ENCODE results near the gene NEBL.
A peak's percentile ranks its signal among the peaks of the same experiment; 100 is the strongest.

NEBL gene

DNA sequence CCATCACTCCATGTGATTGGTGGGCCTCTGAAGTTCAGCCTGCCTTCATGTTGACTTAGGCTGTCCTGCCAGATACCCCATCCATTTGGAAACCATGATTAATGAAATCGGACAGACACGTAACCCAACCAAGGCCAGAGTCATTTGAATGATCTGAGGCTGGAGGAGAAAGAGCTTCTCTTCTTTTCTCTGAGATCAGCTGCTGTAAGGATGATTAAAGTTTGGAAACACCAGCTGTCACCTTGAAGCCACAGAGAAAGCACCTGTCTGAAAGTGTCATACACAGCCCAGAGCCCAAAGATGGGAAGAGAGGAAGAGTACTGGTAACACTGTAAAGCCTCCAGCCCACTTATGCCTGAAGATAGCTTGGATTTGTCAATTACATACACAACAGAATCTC is 22.9 kb downstream of the NEBL start:
- Histone ChIP-seq H3K4me3 (no peak overlapping the region), H3K27ac (no peak overlapping the region), H3K36me3 (no peaks in the 10 kb centered on the region), H3K27me3 (no peaks in the 10 kb centered on the region), H3K9me3 (no peaks in the 10 kb centered on the region), H3K4me1 (no peaks in the 10 kb centered on the region)
- DNase-seq: no peak
- intact Hi-C loops (cut with DNase I; ENCODE audit: low total_unique reads): no loop called here
- TF ChIP-seq, protein P1, sequence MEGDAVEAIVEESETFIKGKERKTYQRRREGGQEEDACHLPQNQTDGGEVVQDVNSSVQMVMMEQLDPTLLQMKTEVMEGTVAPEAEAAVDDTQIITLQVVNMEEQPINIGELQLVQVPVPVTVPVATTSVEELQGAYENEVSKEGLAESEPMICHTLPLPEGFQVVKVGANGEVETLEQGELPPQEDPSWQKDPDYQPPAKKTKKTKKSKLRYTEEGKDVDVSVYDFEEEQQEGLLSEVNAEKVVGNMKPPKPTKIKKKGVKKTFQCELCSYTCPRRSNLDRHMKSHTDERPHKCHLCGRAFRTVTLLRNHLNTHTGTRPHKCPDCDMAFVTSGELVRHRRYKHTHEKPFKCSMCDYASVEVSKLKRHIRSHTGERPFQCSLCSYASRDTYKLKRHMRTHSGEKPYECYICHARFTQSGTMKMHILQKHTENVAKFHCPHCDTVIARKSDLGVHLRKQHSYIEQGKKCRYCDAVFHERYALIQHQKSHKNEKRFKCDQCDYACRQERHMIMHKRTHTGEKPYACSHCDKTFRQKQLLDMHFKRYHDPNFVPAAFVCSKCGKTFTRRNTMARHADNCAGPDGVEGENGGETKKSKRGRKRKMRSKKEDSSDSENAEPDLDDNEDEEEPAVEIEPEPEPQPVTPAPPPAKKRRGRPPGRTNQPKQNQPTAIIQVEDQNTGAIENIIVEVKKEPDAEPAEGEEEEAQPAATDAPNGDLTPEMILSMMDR (IDR thresholded peaks at IDR 0.05): no peak

DNA sequence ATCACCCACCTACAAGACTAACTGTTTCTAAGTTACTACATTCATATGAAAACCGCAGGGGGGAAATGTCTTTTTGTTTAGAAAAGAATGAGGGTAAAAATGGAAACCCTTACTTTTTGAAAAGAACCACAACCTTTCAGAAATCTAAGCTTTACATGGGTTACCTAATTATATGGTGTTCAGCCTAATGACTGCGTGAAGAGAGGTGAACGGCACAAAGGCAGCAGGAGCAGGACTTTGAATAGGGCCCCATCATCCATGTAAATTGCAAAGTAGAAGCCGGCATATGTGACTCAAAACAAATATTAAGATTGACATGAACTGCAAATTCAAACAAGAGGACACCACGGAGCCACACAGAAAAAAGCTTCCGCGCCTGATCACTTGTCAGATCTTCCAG is 25.1 kb downstream of the NEBL start:
- no peaks in the 10 kb centered on the region for H3K4me1 ChIP-seq
- H3K27ac ChIP-seq: no peak overlapping the region
- intact Hi-C loops (cut with DNase I; ENCODE audit: low total_unique reads): no loop called here
- no peak overlapping the region for H3K4me3 ChIP-seq
- no peaks in the 10 kb centered on the region for H3K27me3 ChIP-seq
- DNase-seq: no peak
- no peaks in the 10 kb centered on the region for H3K9me3 ChIP-seq
- TF ChIP-seq, protein P1 (IDR thresholded peaks at IDR 0.05): no peak
- no peaks in the 10 kb centered on the region for H3K36me3 ChIP-seq

DNA sequence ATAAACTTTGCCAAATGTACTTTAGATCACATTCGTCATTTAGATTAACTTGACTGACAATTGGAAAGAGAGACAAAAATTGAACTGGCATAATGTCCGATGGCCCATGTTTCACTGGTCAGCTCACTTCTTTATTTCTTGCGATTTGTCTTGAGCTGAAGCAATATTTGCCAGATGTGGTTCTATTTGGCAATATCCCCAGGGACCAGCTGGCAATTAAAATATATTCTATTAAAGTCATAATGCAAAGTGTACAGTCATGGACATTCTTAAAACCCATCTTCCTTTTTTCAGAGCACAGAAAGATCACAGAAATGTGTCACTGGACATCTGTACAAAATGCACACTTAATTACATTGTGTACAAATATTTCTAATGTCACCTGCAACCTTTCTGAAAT is 26.3 kb downstream of the NEBL start:
- Histone ChIP-seq H3K36me3 (no peaks in the 10 kb centered on the region), H3K9me3 (no peaks in the 10 kb centered on the region), H3K4me3 (no peak overlapping the region), H3K27me3 (no peaks in the 10 kb centered on the region), H3K27ac (no peak overlapping the region), H3K4me1 (no peaks in the 10 kb centered on the region)
- TF ChIP-seq, protein P1 (IDR thresholded peaks at IDR 0.05): no peak
- intact Hi-C loops (cut with DNase I; ENCODE audit: low total_unique reads): no loop called here
- no peak for DNase-seq

DNA sequence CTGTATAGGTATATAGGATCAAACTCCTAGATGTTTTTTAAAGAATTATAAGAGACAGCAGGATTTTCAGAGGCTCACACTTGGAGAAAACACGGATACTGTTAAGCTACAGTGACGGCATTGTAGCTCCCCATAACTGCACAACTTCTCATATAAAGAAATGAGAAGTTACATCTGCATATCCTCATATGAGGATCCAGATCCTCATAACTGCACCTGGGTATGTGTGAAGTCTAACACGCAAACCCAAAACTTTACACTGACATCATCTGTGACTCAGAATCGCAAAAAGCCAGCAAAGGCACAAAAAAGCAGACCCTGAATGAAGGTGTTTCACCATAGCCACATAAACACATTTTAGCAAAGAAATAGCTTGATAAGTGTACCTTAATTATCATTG is 34.1 kb downstream of the NEBL start:
- Histone ChIP-seq H3K27ac (no peak overlapping the region), H3K4me1 (no peaks in the 10 kb centered on the region), H3K4me3 (no peak overlapping the region), H3K27me3 (no peaks in the 10 kb centered on the region), H3K9me3 (no peaks in the 10 kb centered on the region), H3K36me3 (no peaks in the 10 kb centered on the region)
- DNase-seq: no peak
- TF ChIP-seq, protein P1 (IDR thresholded peaks at IDR 0.05): no peak
- intact Hi-C loops (cut with DNase I; ENCODE audit: low total_unique reads): no loop called here

DNA sequence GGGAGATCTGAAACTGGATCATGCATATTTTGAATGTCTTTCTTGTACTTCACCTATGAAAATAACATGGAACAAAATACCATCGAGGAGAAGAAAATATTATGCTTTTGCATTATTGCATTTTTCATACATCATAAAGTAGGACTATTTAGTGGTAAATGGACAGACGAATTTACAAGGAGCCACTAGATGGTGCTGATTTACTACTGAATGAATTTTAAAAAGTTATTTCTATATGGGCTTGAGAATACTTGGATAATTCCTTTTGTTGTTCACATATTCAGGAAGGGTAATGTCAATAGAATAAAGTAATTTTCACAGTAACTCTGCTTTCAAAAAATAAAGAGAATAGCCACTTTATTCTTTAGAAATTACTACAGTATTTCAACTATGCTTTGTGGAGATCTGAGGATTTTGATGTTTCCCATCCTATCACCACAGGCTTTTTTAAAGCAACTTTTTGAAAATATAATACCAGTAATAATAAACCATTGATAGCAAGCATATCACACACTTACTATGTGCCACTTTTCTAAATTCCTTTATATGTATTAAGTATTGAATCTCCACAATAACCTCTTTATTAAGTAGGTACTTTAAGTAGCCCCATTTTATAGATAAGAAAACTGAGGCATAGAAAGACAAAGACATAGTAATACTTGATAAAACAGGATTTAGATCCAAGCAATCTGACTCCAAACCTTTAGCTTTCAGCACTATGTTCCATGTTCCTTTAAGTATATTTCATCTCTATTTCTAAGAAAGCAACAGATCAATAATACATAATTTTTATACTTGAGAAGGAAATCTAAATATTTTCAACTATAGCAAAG is 38.6 kb downstream of the NEBL start:
- no peak for DNase-seq
- Histone ChIP-seq H3K27ac (no peak overlapping the region), H3K27me3 (no peaks in the 10 kb centered on the region), H3K4me1 (no peaks in the 10 kb centered on the region), H3K36me3 (no peaks in the 10 kb centered on the region), H3K9me3 (no peaks in the 10 kb centered on the region), H3K4me3 (no peak overlapping the region)
- TF ChIP-seq, protein P1 (IDR thresholded peaks at IDR 0.05): peak; percentile 32 to 37
- intact Hi-C loops (cut with DNase I; ENCODE audit: low total_unique reads): no loop called here
